Vagina (tissue), 2 donors: ENCODE results near the gene CAMK2N2. TPM values are rescaled to one million over a fixed set of nuclear protein-coding genes. Genes with fewer than 3 reads are reported as not detected.

ENCODE experiments used
- DNase-seq, 2 donors: peaks; one replicate each; pipeline ENCODE4 v3.0.0-alpha.2; 2017; ENCODE audit errors: extremely low spot score in 2 of 2
- H3K27ac ChIP-seq: fragments of 200-600 bp; sonication (generic); one replicate; pipeline ENCODE4 v1.5.1; 2019
- H3K27me3 ChIP-seq: fragments of 200-600 bp; sonication (generic); one replicate; pipeline ENCODE4 v1.5.1; 2019
- H3K36me3 ChIP-seq, 2 donors: fragments of 200-600 bp; sonication (generic); one replicate each; pipeline ENCODE4 v1.5.1; 2017 to 2019
- H3K4me1 ChIP-seq: fragments of 200-600 bp; sonication (generic); one replicate; pipeline ENCODE4 v1.5.1; 2019
- H3K4me3 ChIP-seq, 2 donors: fragments of 200-600 bp; sonication (generic); 1 replicate in 1 of 2; 2 replicates in 1 of 2; pipeline ENCODE4 v1.5.1; 2016 to 2019
- H3K9me3 ChIP-seq: fragments of 200-600 bp; sonication (generic); one replicate; pipeline ENCODE4 v1.5.1; 2019
- CTCF ChIP-seq, 3 experiments: fragments of 450-650 bp in 2 of 3; fragments of 200-600 bp in 1 of 3; sonication (generic) in 1 of 3; IDR thresholded peaks; one replicate each; pipeline ENCODE4 v1.5.1; 2017 to 2019; ENCODE audit warnings: antibody characterized with exemption in 3 of 3, mild to moderate bottlenecking in 2 of 3, moderate library complexity in 2 of 3
- POLR2A ChIP-seq, 2 donors: fragments of 450-650 bp; IDR thresholded peaks; one replicate each; pipeline ENCODE4 v1.6.1; 2017; ENCODE audit warnings: antibody characterized with exemption in 2 of 2, mild to moderate bottlenecking in 2 of 2, moderate library complexity in 2 of 2
- POLR2AphosphoS5 ChIP-seq, 2 donors: sonication (generic); formaldehyde crosslinking; IDR thresholded peaks; one replicate each; pipeline ENCODE4 v1.9.0; 2017; ENCODE audit warnings: antibody characterized with exemption in 2 of 2, mild to moderate bottlenecking in 2 of 2, low read depth in 1 of 2; ENCODE audit not compliant: insufficient read depth in 1 of 2
- intact Hi-C: fragments of 100-400 bp; cut with DNase I; formaldehyde crosslinking; loops from one replicate; pipeline ENCODE4 v1.15.1; 2023
- total RNA-seq: library from RNA; depleted of rRNA; stranded (reverse); fragments of >200 nt; gene quantifications from one replicate; pipeline ENCODE4 v1.2.3, GENCODE V29; 2016

Gene CAMK2N2
- total RNA-seq: not detected

- H3K4me3 ChIP-seq: peak within 1 kb of the TSS; percentile 36 to 49
- TF ChIP-seq CTCF (IDR thresholded peaks at IDR 0.05): no peak
- no peak for TF ChIP-seq POLR2A (IDR thresholded peaks at IDR 0.05)
- DNase-seq: no peak
- intact Hi-C loops: no loop called here
- peaks cover 24% of the 10 kb centered on the region for H3K4me1 ChIP-seq
- no peak within 1 kb of the TSS for H3K27ac ChIP-seq
- H3K27me3 ChIP-seq: peaks cover 9% of the 10 kb centered on the region
- H3K9me3 ChIP-seq: no peaks in the 10 kb centered on the region
- peaks cover 0 to 5% of the 10 kb centered on the region in 2 donors for H3K36me3 ChIP-seq
These were observed at the start of gene CAMK2N2 for GRCh38 chr3:184261270-184261853. Gene CAMK2N2 (minus strand): TSS chr3:184261553. CDS start chr3:184261285, 268 bp downstream.

GRCh38 chr3:184308744-184309143 lies 47.4 kb upstream of the CAMK2N2 start:
- no peaks in the 10 kb centered on the region for H3K4me1 ChIP-seq
- H3K36me3 ChIP-seq: peaks cover 0 to 55% of the 10 kb centered on the region in 2 donors
- no peaks in the 10 kb centered on the region for H3K27me3 ChIP-seq
- H3K27ac ChIP-seq: no peak overlapping the region
- no peak overlapping the region for H3K4me3 ChIP-seq
- no peaks in the 10 kb centered on the region for H3K9me3 ChIP-seq
- DNase-seq: no peak
- TF ChIP-seq POLR2A (IDR thresholded peaks at IDR 0.05) (no peak), POLR2AphosphoS5 (IDR thresholded peaks at IDR 0.05; ENCODE audit: insufficient read depth in 1 of 2, low read depth in 1 of 2) (no peak), CTCF (IDR thresholded peaks at IDR 0.05) (no peak)
- intact Hi-C loops: no loop called here

DNA sequence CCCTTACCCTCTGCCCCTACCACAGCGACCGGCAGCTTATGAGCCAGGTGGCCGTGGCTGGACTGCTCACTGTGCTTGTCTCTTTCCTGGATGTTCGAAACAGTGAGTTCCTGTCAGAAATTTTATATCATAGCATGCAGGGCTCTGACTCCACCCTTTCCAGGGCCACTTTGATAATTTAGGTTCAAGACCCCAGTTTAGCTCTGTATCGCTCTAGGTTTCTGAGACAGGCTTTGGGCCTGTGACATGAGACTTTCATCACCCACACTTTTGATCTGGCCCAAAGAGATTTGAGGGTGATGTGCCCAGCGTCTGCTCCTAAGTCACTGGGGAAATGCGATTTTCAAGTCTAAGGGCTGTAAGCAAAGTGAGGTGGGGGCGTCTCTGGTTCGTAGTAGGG lies 46.6 kb upstream of the CAMK2N2 start:
- H3K9me3 ChIP-seq: no peaks in the 10 kb centered on the region
- no peak for TF ChIP-seq POLR2AphosphoS5 (IDR thresholded peaks at IDR 0.05; ENCODE audit: insufficient read depth in 1 of 2, low read depth in 1 of 2)
- TF ChIP-seq POLR2A (IDR thresholded peaks at IDR 0.05): no peak
- TF ChIP-seq CTCF (IDR thresholded peaks at IDR 0.05): no peak
- no peaks in the 10 kb centered on the region for H3K4me1 ChIP-seq
- no peak overlapping the region for H3K27ac ChIP-seq
- DNase-seq: no peak
- no peaks in the 10 kb centered on the region for H3K27me3 ChIP-seq
- peaks cover 0 to 63% of the 10 kb centered on the region in 2 donors for H3K36me3 ChIP-seq
- no peak overlapping the region for H3K4me3 ChIP-seq
- intact Hi-C loops: no loop called here

- H3K27me3 ChIP-seq: no peaks in the 10 kb centered on the region
- H3K4me3 ChIP-seq: no peak overlapping the region
- peaks cover 0 to 78% of the 10 kb centered on the region in 2 donors for H3K36me3 ChIP-seq
- no peaks in the 10 kb centered on the region for H3K9me3 ChIP-seq
- H3K4me1 ChIP-seq: no peaks in the 10 kb centered on the region
- DNase-seq: no peak
- TF ChIP-seq POLR2A (IDR thresholded peaks at IDR 0.05) (no peak), CTCF (IDR thresholded peaks at IDR 0.05) (no peak), POLR2AphosphoS5 (IDR thresholded peaks at IDR 0.05; ENCODE audit: insufficient read depth in 1 of 2, low read depth in 1 of 2) (no peak)
- no peak overlapping the region for H3K27ac ChIP-seq
- intact Hi-C loops: no loop called here
These were observed 45.1 kb upstream of the CAMK2N2 start for GRCh38 chr3:184306341-184306972.

DNA sequence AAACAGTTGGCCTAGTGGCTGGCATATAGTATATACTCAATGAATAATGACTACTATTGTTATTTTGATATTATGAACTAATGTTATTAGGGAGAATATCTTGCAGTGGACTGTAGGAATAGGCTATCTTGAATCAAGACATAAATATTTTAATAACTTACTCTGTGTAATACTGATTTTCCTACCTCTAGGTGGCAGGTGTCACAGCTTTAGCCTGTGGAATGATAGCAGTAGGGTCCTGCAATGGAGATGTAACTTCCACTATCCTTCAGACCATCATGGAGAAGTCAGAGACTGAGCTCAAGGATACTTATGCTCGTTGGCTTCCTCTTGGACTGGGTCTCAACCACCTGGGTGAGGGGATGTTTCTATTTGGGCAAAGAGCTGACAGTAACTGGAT lies 44.2 kb upstream of the CAMK2N2 start:
- Histone ChIP-seq H3K4me3 (no peak overlapping the region), H3K27ac (no peak overlapping the region), H3K36me3 (peaks cover 0 to 85% of the 10 kb centered on the region in 2 donors), H3K9me3 (no peaks in the 10 kb centered on the region), H3K4me1 (peaks cover 4% of the 10 kb centered on the region), H3K27me3 (no peaks in the 10 kb centered on the region)
- DNase-seq: no peak
- intact Hi-C loops: no loop called here
- no peak for TF ChIP-seq POLR2AphosphoS5 (IDR thresholded peaks at IDR 0.05; ENCODE audit: insufficient read depth in 1 of 2, low read depth in 1 of 2)
- TF ChIP-seq CTCF (IDR thresholded peaks at IDR 0.05): no peak
- TF ChIP-seq POLR2A (IDR thresholded peaks at IDR 0.05): no peak
